GM13977 (cell line): Measurements from ENCODE around the gene WFDC8.

Experiments used
- DNase-seq: peaks from one replicate; pipeline ENCODE4 v3.0.0; 2012; ENCODE audit warnings: low spot score
- in situ Hi-C: fragments of 300-500 bp; cut with MboI; formaldehyde crosslinking; loops from one replicate; pipeline ENCODE4 v1.12.0; 2022; ENCODE audit warnings: low sequenced_read_pairs, low pct_unique_long_range_greater_than_20kb, mixed read lengths, inconsistent platforms; ENCODE audit not compliant: unreplicated experiment
- TF ChIP-seq, protein P1 (sequence below): IDR thresholded peaks from 2 replicates; pipeline ENCODE4 v1.5.1; 2012; ENCODE audit warnings: mild to moderate bottlenecking, control low read depth; ENCODE audit not compliant: insufficient read depth; ENCODE audit errors: extremely low read depth, missing control alignments

The WFDC8 gene

GRCh38 chr20:45515147-45515913 is 63.8 kb downstream of the WFDC8 start, which contains the start of gene SPINT3:
Gene SPINT3, minus strand, starts transcription at chr20:45515622. Its CDS starts 14 bp downstream, at chr20:45515608.
- in situ Hi-C loops: no loop called here

GRCh38 chr20:45510242-45510862 is 68.7 kb downstream of the WFDC8 start:
- TF ChIP-seq, protein P1, sequence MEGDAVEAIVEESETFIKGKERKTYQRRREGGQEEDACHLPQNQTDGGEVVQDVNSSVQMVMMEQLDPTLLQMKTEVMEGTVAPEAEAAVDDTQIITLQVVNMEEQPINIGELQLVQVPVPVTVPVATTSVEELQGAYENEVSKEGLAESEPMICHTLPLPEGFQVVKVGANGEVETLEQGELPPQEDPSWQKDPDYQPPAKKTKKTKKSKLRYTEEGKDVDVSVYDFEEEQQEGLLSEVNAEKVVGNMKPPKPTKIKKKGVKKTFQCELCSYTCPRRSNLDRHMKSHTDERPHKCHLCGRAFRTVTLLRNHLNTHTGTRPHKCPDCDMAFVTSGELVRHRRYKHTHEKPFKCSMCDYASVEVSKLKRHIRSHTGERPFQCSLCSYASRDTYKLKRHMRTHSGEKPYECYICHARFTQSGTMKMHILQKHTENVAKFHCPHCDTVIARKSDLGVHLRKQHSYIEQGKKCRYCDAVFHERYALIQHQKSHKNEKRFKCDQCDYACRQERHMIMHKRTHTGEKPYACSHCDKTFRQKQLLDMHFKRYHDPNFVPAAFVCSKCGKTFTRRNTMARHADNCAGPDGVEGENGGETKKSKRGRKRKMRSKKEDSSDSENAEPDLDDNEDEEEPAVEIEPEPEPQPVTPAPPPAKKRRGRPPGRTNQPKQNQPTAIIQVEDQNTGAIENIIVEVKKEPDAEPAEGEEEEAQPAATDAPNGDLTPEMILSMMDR: no peak
- DNase-seq: no peak
- in situ Hi-C loops: no loop called here

More at GRCh38 chr20:45515147-45515913, 63.8 kb downstream of the WFDC8 start, which contains the start of gene SPINT3:
- no peak for DNase-seq
- TF ChIP-seq, protein P1: no peak

DNA sequence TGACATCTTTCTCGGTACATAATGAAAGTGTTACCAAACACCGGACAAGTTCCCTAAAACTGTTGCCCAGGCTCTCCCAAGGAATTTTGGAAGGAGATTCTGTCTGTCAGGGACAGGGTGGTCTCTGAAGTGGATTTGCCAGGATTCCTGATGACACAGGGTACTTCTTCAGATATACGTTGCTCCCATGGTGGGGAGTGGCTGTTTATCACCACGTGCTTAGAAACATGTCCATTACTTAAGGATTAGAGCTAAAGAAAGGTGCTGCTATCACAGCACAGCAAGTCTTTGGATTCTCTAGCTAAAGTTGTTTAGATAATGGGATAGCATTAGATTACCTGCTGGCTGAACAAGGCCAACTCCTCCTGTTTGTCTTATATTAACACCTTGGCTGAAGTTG is 70.0 kb downstream of the WFDC8 start:
- DNase-seq: no peak
- TF ChIP-seq, protein P1: no peak
- in situ Hi-C loops: no loop called here

- no peak for DNase-seq
- in situ Hi-C loops: no loop called here
- TF ChIP-seq, protein P1: no peak
Observed at GRCh38 chr20:45508068-45508886, 70.8 kb downstream of the WFDC8 start.

GRCh38 chr20:45507011-45507820 is 71.9 kb downstream of the WFDC8 start:
- in situ Hi-C loops: no loop called here
- DNase-seq: no peak
- TF ChIP-seq, protein P1: no peak

DNA sequence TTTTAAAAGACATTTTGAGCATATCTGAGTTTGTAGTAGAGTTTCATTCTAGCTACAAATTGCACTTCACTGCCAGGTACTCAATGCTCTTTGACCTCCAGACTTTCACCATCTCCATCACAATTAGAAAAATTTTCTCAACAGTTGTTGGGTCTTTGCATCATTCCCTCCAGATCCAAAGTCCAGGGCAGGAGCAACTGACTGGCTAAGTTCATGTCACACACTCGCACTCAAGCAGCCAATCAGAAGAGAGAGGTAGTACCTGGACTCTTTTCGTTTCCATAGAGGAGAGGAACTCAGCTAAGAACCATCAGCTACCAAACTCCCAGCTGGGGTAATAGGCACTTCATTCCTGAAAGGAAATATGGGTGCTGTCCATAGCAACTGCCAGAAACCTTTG is 72.7 kb downstream of the WFDC8 start:
- no peak for DNase-seq

More for the DNA sequence above, 72.7 kb downstream of the WFDC8 start:
- in situ Hi-C loops: no loop called here
- TF ChIP-seq, protein P1: no peak
